Adrenal gland (tissue), 5 donors: ENCODE results near the gene ANKRD36.
"Not testable (repeated sequence)": the region's sequence is repeated elsewhere in the genome, so short reads cannot be mapped to it uniquely, and the experiment has no call there.

Experiments
- CTCF ChIP-seq, 6 experiments: fragments of 450-650 bp in 4 of 6; fragments of 200-600 bp in 2 of 6; sonication (generic) in 1 of 6; IDR thresholded peaks; 1 replicate in 5 of 6; 2 replicates in 1 of 6; pipeline versions ENCODE4 v1.5.1 to v1.8.0; 2016 to 2021; ENCODE audit warnings: antibody characterized with exemption in 6 of 6, mild to moderate bottlenecking in 2 of 6, moderate library complexity in 1 of 6
- POLR2A ChIP-seq, 2 donors: fragments of 450-650 bp; IDR thresholded peaks; one replicate each; pipeline ENCODE4 v1.6.1; 2017; ENCODE audit warnings: antibody characterized with exemption in 2 of 2, mild to moderate bottlenecking in 2 of 2, moderate library complexity in 1 of 2
- donor health status: DM: no; HTN: no; CAD: no.

- TF ChIP-seq CTCF, POLR2A (IDR thresholded peaks at IDR 0.05): not testable (repeated sequence)
These were observed 84.3 kb downstream of the ANKRD36 start for GRCh38 chr2:97197251-97197650.
